HUES64 (cell line): ENCODE data around the gene ZDHHC7.

ENCODE experiments used
- H3K27ac ChIP-seq: 2 replicates; pipeline ENCODE4 v1.7.0; 2013; ENCODE audit warnings: low read depth, low read length, inconsistent platforms
- H3K27me3 ChIP-seq: 2 replicates; pipeline ENCODE4 v1.6.1; 2013; ENCODE audit warnings: mild to moderate bottlenecking, low read length; ENCODE audit not compliant: insufficient read depth
- H3K36me3 ChIP-seq: 2 replicates; pipeline ENCODE4 v1.6.1; 2013; ENCODE audit warnings: mild to moderate bottlenecking, low read length; ENCODE audit not compliant: insufficient read depth
- H3K4me1 ChIP-seq: 2 replicates; pipeline ENCODE4 v1.6.1; 2013; ENCODE audit warnings: mild to moderate bottlenecking, low read length, moderate library complexity; ENCODE audit not compliant: insufficient read depth
- H3K4me3 ChIP-seq: 2 replicates; pipeline ENCODE4 v1.5.1; 2013; ENCODE audit warnings: mild to moderate bottlenecking, low read length, moderate library complexity
- H3K9ac ChIP-seq: 2 replicates; pipeline ENCODE4 v1.6.1; 2013; ENCODE audit warnings: mild to moderate bottlenecking, low read depth, low read length
- H3K9me3 ChIP-seq: 2 replicates; pipeline ENCODE4 v1.6.1; 2013; ENCODE audit warnings: low read depth, low read length; ENCODE audit not compliant: insufficient read depth
- WGBS: fragments of 150-250, 120-280 bp; methylation state at CpG from one replicate; pipeline ENCODE4 v1.1.7; 2013; ENCODE audit warnings: missing lambda C conversion rate; 5-methylcytosine and 5-hydroxymethylcytosine counted together

ZDHHC7 gene

DNA sequence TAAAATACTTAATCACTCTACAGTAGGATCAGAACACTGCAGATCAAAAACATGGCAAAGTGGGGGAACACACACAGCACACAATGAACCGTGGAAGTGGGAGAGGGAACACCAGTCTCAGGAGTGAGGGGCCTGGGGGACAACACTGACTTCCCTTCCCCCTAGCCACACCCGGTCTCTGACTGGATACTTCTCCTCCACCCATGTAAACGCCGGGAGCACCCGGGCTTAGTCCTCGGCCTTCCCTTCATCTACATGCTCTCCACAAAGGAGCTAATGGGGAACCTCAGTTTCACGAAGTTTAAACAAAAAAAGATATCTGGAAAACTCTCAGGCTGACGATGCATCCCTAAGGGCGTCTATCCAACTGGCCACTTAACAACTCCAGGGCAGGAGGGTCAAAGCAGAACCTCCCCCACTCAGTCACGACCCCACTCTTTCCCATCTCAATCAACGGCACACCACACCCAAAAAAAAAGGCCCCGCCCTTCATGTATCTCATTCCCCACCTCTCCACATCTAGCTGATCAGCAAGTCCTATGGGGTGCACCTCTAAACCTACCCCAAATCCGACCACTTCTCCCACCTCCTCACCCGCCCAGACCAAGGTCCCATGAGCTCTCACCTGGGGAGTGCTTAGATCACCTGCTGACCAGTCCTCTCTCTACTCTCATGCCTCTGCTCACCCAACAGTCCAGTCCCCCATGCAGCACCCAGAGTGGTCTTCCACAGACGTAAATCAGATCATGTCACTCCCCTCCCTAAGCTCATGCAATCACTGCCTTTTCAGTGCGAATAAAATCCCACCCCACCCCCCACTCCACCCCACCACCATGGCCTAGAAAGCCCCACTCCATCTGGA lies 7.4 kb downstream of the ZDHHC7 start:
- no peak overlapping the region for H3K4me3 ChIP-seq
- H3K27me3 ChIP-seq: no peaks in the 10 kb centered on the region
- 82% methylated on average over 16 of the region's 16 CpGs for WGBS
- H3K9me3 ChIP-seq: no peaks in the 10 kb centered on the region
- H3K9ac ChIP-seq: no peak overlapping the region
- H3K4me1 ChIP-seq: peaks cover 30% of the 10 kb centered on the region
- peaks cover 8% of the 10 kb centered on the region; the same call in 1 of the 2 replicates for H3K36me3 ChIP-seq
- H3K27ac ChIP-seq: no peak overlapping the region; the same call in 1 of the 2 replicates

- Histone ChIP-seq H3K27ac (no peak overlapping the region; the same call in 1 of the 2 replicates), H3K4me3 (no peak overlapping the region), H3K36me3 (peaks cover 4% of the 10 kb centered on the region; the same call in 1 of the 2 replicates), H3K4me1 (peaks cover 30% of the 10 kb centered on the region), H3K9ac (no peak overlapping the region), H3K27me3 (no peaks in the 10 kb centered on the region), H3K9me3 (no peaks in the 10 kb centered on the region)
- WGBS: 81% methylated on average over 13 of the region's 13 CpGs
These were observed 8.3 kb downstream of the ZDHHC7 start for GRCh38 chr16:85003076-85003475.

GRCh38 chr16:85002608-85003007 lies 8.7 kb downstream of the ZDHHC7 start:
- WGBS: 67% methylated on average over 12 of the region's 12 CpGs
- H3K27ac ChIP-seq: no peak overlapping the region; the same call in 1 of the 2 replicates
- H3K27me3 ChIP-seq: no peaks in the 10 kb centered on the region
- peaks cover 4% of the 10 kb centered on the region; the same call in 1 of the 2 replicates for H3K36me3 ChIP-seq
- peaks cover 30% of the 10 kb centered on the region for H3K4me1 ChIP-seq
- no peak overlapping the region for H3K9ac ChIP-seq
- no peak overlapping the region for H3K4me3 ChIP-seq
- no peaks in the 10 kb centered on the region for H3K9me3 ChIP-seq

GRCh38 chr16:85002099-85002541 lies 9.2 kb downstream of the ZDHHC7 start:
- H3K9me3 ChIP-seq: no peaks in the 10 kb centered on the region
- H3K4me3 ChIP-seq: no peak overlapping the region
- peaks cover 4% of the 10 kb centered on the region; the same call in 1 of the 2 replicates for H3K36me3 ChIP-seq
- H3K27ac ChIP-seq: no peak overlapping the region; the same call in 1 of the 2 replicates
- no peaks in the 10 kb centered on the region for H3K27me3 ChIP-seq
- H3K4me1 ChIP-seq: peaks cover 30% of the 10 kb centered on the region
- no peak overlapping the region for H3K9ac ChIP-seq
- WGBS: 88% methylated on average over 10 of the region's 10 CpGs

DNA sequence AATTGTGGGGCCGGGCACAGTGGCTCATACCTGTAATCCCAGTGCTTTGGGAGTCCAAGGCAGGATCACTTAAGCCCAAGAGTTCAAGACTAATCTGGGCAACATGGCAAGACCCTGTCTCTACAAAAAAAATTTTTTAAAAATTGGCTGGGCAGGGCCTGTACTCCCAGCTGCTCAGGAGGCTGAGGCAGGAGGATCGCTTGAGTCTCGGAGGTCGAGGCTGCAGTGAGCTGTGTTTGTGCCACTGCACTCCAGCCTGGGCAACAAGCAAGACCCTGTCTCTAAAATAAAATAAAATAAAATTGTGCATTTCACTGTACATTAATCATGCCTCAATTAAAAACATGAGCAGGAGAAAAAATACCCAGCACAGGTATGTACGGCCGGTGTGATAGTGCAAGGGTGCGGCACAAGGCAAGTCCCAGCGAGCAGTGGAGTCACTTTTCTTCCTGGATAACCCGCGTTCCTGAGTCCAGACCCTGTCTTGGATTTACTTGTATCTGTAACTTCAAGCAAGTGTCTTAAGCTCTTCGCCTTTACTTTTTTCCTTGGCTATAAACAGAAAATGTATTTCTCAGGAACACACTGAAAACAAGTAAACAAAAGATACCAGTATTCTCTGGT lies 11.4 kb downstream of the ZDHHC7 start:
- H3K9me3 ChIP-seq: no peaks in the 10 kb centered on the region
- no peak overlapping the region for H3K9ac ChIP-seq
- H3K27me3 ChIP-seq: no peaks in the 10 kb centered on the region
- 98% methylated on average over 11 of the region's 11 CpGs for WGBS
- no peak overlapping the region for H3K27ac ChIP-seq
- no peak overlapping the region for H3K4me3 ChIP-seq
- H3K36me3 ChIP-seq: peaks cover 12% of the 10 kb centered on the region
- peaks cover 25% of the 10 kb centered on the region for H3K4me1 ChIP-seq

GRCh38 chr16:84999200-84999599 lies 12.1 kb downstream of the ZDHHC7 start:
- Histone ChIP-seq H3K4me3 (no peak overlapping the region), H3K27ac (no peak overlapping the region), H3K4me1 (peaks cover 19% of the 10 kb centered on the region), H3K9ac (no peak overlapping the region), H3K27me3 (no peaks in the 10 kb centered on the region), H3K9me3 (no peaks in the 10 kb centered on the region), H3K36me3 (peaks cover 20% of the 10 kb centered on the region)
- WGBS: 100% methylated on average over 1 of the region's 3 CpGs

DNA sequence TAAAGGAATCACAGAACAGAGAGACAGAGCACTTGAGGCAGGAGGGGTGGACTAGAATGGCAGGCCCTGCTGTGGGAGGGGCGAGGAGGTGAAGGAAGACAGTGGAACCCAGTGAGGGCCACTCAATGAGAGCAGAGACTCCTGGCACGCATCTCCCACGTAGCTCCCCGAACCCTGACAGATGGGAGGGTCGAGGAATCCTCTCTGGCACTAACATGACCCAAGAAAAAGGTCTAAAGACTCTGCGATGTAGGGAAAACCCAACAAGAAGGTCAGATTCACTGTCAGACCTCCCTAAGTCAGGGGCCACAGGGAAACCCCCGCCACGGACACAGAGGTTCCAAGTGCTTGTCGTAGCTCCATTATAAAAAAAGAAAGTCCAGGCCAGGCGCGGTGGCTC lies 15.0 kb downstream of the ZDHHC7 start:
- Histone ChIP-seq H3K9me3 (no peaks in the 10 kb centered on the region), H3K4me3 (no peak overlapping the region), H3K9ac (no peak overlapping the region), H3K4me1 (no peaks in the 10 kb centered on the region), H3K36me3 (peaks cover 33% of the 10 kb centered on the region), H3K27me3 (no peaks in the 10 kb centered on the region), H3K27ac (no peak overlapping the region)
- 95% methylated on average over 11 of the region's 11 CpGs for WGBS

DNA sequence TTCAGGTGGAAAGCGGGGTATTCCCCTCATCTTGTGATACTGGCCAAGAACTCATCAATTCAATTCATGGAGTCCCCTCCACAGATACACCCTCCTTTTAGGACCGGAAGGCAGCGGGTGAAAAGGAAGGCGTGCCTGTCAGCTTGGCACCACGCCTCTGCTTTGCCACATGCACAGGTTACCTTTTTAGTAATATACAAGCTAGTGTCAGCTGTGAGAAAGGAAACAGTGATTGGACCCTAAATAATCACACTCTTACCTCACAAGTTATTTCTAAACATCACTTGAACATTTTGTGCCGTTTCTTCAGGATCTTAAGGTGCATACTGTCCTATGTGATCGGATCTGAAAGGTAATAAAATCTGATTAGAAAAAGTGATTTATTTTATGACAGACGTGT lies 15.7 kb downstream of the ZDHHC7 start:
- Histone ChIP-seq H3K9ac (no peak overlapping the region), H3K27me3 (no peaks in the 10 kb centered on the region), H3K27ac (no peak overlapping the region), H3K9me3 (no peaks in the 10 kb centered on the region), H3K4me1 (no peaks in the 10 kb centered on the region), H3K36me3 (peaks cover 36% of the 10 kb centered on the region), H3K4me3 (no peak overlapping the region)
- 93% methylated on average over 8 of the region's 8 CpGs for WGBS

DNA sequence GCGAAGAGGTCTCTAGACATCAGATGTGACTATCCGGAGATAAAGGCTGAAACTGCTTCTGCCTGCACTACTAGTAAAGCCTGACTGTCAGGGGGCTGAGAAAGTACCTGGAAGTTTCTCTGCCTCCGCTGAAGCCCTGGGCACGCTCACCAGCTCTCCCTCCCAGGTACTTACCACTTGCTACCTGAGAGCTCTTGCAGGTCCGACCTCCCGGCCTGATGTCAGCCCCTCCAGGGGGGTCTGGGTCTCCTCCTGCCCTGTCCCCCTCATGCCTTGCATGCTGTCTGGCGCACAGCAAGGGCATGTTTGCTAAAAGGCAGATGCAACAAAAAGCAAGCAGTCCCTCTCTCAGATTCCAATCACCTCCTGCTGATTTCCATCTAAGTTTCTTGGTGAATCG lies 17.4 kb downstream of the ZDHHC7 start:
- Histone ChIP-seq H3K27me3 (no peaks in the 10 kb centered on the region), H3K36me3 (peaks cover 49% of the 10 kb centered on the region), H3K9ac (no peak overlapping the region), H3K9me3 (no peaks in the 10 kb centered on the region), H3K27ac (no peak overlapping the region), H3K4me1 (no peaks in the 10 kb centered on the region), H3K4me3 (no peak overlapping the region)
- WGBS: 93% methylated on average over 8 of the region's 8 CpGs

GRCh38 chr16:84992717-84993075 lies 18.6 kb downstream of the ZDHHC7 start:
- Histone ChIP-seq H3K4me3 (no peak overlapping the region), H3K27ac (no peak overlapping the region), H3K9ac (no peak overlapping the region), H3K36me3 (peaks cover 59% of the 10 kb centered on the region), H3K27me3 (no peaks in the 10 kb centered on the region), H3K4me1 (no peaks in the 10 kb centered on the region), H3K9me3 (no peaks in the 10 kb centered on the region)
- WGBS: 94% methylated on average over 3 of the region's 3 CpGs

- Histone ChIP-seq H3K27ac (no peak overlapping the region), H3K9ac (no peak overlapping the region), H3K4me3 (no peak overlapping the region), H3K4me1 (no peaks in the 10 kb centered on the region), H3K27me3 (no peaks in the 10 kb centered on the region), H3K9me3 (no peaks in the 10 kb centered on the region), H3K36me3 (peaks cover 72% of the 10 kb centered on the region)
- 95% methylated on average over 9 of the region's 9 CpGs for WGBS
These were observed 20.6 kb downstream of the ZDHHC7 start for GRCh38 chr16:84990782-84991181.
